ENCODE data around the gene EXOC3L2. TPM values are rescaled to one million over a fixed set of nuclear protein-coding genes. Genes with fewer than 3 reads are reported as not detected.

The EXOC3L2 gene
- total and polyA plus RNA-seq, 7 experiments from 2014 or later = not detected

- Mint-ChIP-seq H3K9me3 (peaks cover 0 to 3% (median 0%) of the 10 kb centered on the region in 11 donors), H3K36me3 (peaks cover 6 to 47% (median 19%) of the 10 kb centered on the region in 5 donors), H3K4me3 (no peak overlapping the region), H3K4me1 (no peaks in the 10 kb centered on the region), H3K27ac (no peak overlapping the region), H3K27me3 (no peaks in the 10 kb centered on the region)
- Histone ChIP-seq H3K36me3 (ENCODE audit: control insufficient read depth in 2 of 3, insufficient read depth in 3 of 3, low read length in 3 of 3) (peaks cover 0 to 47% (median 0%) of the 10 kb centered on the region in 3 experiments), H3K4me3 (ENCODE audit: low read length) (no peak overlapping the region), H3K4me1 (ENCODE audit: control insufficient read depth in 2 of 2, insufficient read depth in 2 of 2, low read length in 2 of 2) (no peaks in the 10 kb centered on the region), H3K27ac (ENCODE audit: low read depth, low read length) (no peak overlapping the region), H3K27me3 (ENCODE audit: control insufficient read depth in 2 of 2, insufficient read depth in 2 of 2, low read length in 2 of 2) (no peaks in the 10 kb centered on the region), H3K9me3 (ENCODE audit: control insufficient read depth in 2 of 3, low read length in 3 of 3) (no peaks in the 10 kb centered on the region)
- intact Hi-C loops (cut with micrococcal nuclease) = no loop called here
- CTCF ChIA-PET = no interaction called here
- DNase-seq = no peak
- no peak for ATAC-seq
- POLR2A ChIA-PET = no interaction called here
Observed at GRCh38 chr19:45280471-45280961, 35.3 kb upstream of the EXOC3L2 start.

- Mint-ChIP-seq H3K4me1 (no peaks in the 10 kb centered on the region), H3K36me3 (peaks cover 6 to 46% (median 16%) of the 10 kb centered on the region in 5 donors), H3K9me3 (peaks cover 0 to 3% (median 0%) of the 10 kb centered on the region in 11 donors), H3K27me3 (no peaks in the 10 kb centered on the region), H3K27ac (peak overlapping the region in 1 of 9 donors; percentile 49), H3K4me3 (no peak overlapping the region)
- intact Hi-C loops (cut with micrococcal nuclease) = no loop called here
- H3K36me3 ChIP-seq (ENCODE audit: control insufficient read depth in 2 of 3, insufficient read depth in 3 of 3, low read length in 3 of 3) = peaks cover 0 to 51% (median 0%) of the 10 kb centered on the region in 3 experiments
- H3K9me3 ChIP-seq (ENCODE audit: control insufficient read depth in 2 of 3, low read length in 3 of 3) = no peaks in the 10 kb centered on the region
- no peaks in the 10 kb centered on the region for H3K4me1 ChIP-seq (ENCODE audit: control insufficient read depth in 2 of 2, insufficient read depth in 2 of 2, low read length in 2 of 2)
- ChIA-PET CTCF (no interaction called here), POLR2A (no interaction called here)
- H3K27ac ChIP-seq (ENCODE audit: low read depth, low read length) = no peak overlapping the region
- ATAC-seq (no peak), DNase-seq (no peak)
- no peak overlapping the region for H3K4me3 ChIP-seq (ENCODE audit: low read length)
- no peaks in the 10 kb centered on the region for H3K27me3 ChIP-seq (ENCODE audit: control insufficient read depth in 2 of 2, insufficient read depth in 2 of 2, low read length in 2 of 2)
Observed at GRCh38 chr19:45279587-45280192, 34.5 kb upstream of the EXOC3L2 start.

- Histone ChIP-seq H3K27me3 (ENCODE audit: control insufficient read depth in 2 of 2, insufficient read depth in 2 of 2, low read length in 2 of 2) (no peaks in the 10 kb centered on the region), H3K9me3 (ENCODE audit: control insufficient read depth in 2 of 3, low read length in 3 of 3) (no peaks in the 10 kb centered on the region), H3K4me1 (ENCODE audit: control insufficient read depth in 2 of 2, insufficient read depth in 2 of 2, low read length in 2 of 2) (no peaks in the 10 kb centered on the region), H3K27ac (ENCODE audit: low read depth, low read length) (no peak overlapping the region), H3K36me3 (ENCODE audit: control insufficient read depth in 2 of 3, insufficient read depth in 3 of 3, low read length in 3 of 3) (peaks cover 0 to 55% (median 0%) of the 10 kb centered on the region in 3 experiments), H3K4me3 (ENCODE audit: low read length) (no peak overlapping the region)
- Mint-ChIP-seq H3K36me3 (peaks cover 1 to 44% (median 8%) of the 10 kb centered on the region in 5 donors), H3K4me1 (no peaks in the 10 kb centered on the region), H3K9me3 (no peaks in the 10 kb centered on the region), H3K4me3 (no peak overlapping the region), H3K27me3 (no peaks in the 10 kb centered on the region), H3K27ac (no peak overlapping the region)
- ATAC-seq (no peak), DNase-seq (no peak)
- CTCF ChIA-PET = no interaction called here
- POLR2A ChIA-PET = no interaction called here
- intact Hi-C loops (cut with micrococcal nuclease) = no loop called here
Observed at GRCh38 chr19:45278087-45278486, 32.9 kb upstream of the EXOC3L2 start.

GRCh38 chr19:45276284-45276687 lies 31.1 kb upstream of the EXOC3L2 start:
- H3K36me3 Mint-ChIP-seq = peaks cover 2 to 33% (median 6%) of the 10 kb centered on the region in 5 donors
- ATAC-seq (no peak), DNase-seq (no peak)
- intact Hi-C loops (cut with micrococcal nuclease) = no loop called here
- Histone ChIP-seq H3K27ac (ENCODE audit: low read depth, low read length) (no peak overlapping the region), H3K27me3 (ENCODE audit: control insufficient read depth in 2 of 2, insufficient read depth in 2 of 2, low read length in 2 of 2) (no peaks in the 10 kb centered on the region), H3K9me3 (ENCODE audit: control insufficient read depth in 2 of 3, low read length in 3 of 3) (no peaks in the 10 kb centered on the region), H3K36me3 (ENCODE audit: control insufficient read depth in 2 of 3, insufficient read depth in 3 of 3, low read length in 3 of 3) (peaks cover 0 to 65% (median 0%) of the 10 kb centered on the region in 3 experiments), H3K4me1 (ENCODE audit: control insufficient read depth in 2 of 2, insufficient read depth in 2 of 2, low read length in 2 of 2) (no peaks in the 10 kb centered on the region), H3K4me3 (ENCODE audit: low read length) (no peak overlapping the region)
- ChIA-PET CTCF (interaction anchor here (0.6 kb wide), 1 partner anchor 114 kb away, joined by 4 read pairs; no protein-coding TSS in a partner anchor), POLR2A (no interaction called here)
- H3K27me3 Mint-ChIP-seq = no peaks in the 10 kb centered on the region
- no peak overlapping the region for H3K27ac Mint-ChIP-seq
- H3K4me3 Mint-ChIP-seq = no peak overlapping the region
- no peaks in the 10 kb centered on the region for H3K4me1 Mint-ChIP-seq
- peaks cover 0 to 1% (median 0%) of the 10 kb centered on the region in 11 donors for H3K9me3 Mint-ChIP-seq

GRCh38 chr19:45275370-45275971 lies 30.3 kb upstream of the EXOC3L2 start:
- H3K27me3 ChIP-seq (ENCODE audit: control insufficient read depth in 2 of 2, insufficient read depth in 2 of 2, low read length in 2 of 2) = no peaks in the 10 kb centered on the region
- Mint-ChIP-seq H3K36me3 (peaks cover 2 to 35% (median 6%) of the 10 kb centered on the region in 5 donors), H3K4me3 (no peak overlapping the region), H3K27me3 (no peaks in the 10 kb centered on the region), H3K4me1 (no peaks in the 10 kb centered on the region), H3K9me3 (peaks cover 0 to 1% (median 0%) of the 10 kb centered on the region in 11 donors), H3K27ac (no peak overlapping the region)
- ChIA-PET POLR2A (no interaction called here), CTCF (no interaction called here)
- intact Hi-C loops (cut with micrococcal nuclease) = no loop called here
- no peak overlapping the region for H3K4me3 ChIP-seq (ENCODE audit: low read length)
- H3K36me3 ChIP-seq (ENCODE audit: control insufficient read depth in 2 of 3, insufficient read depth in 3 of 3, low read length in 3 of 3) = peaks cover 0 to 63% (median 0%) of the 10 kb centered on the region in 3 experiments
- DNase-seq (no peak), ATAC-seq (no peak)
- H3K27ac ChIP-seq (ENCODE audit: low read depth, low read length) = no peak overlapping the region
- no peaks in the 10 kb centered on the region for H3K9me3 ChIP-seq (ENCODE audit: control insufficient read depth in 2 of 3, low read length in 3 of 3)
- H3K4me1 ChIP-seq (ENCODE audit: control insufficient read depth in 2 of 2, insufficient read depth in 2 of 2, low read length in 2 of 2) = no peaks in the 10 kb centered on the region

- no peaks in the 10 kb centered on the region for H3K4me1 Mint-ChIP-seq
- ATAC-seq (no peak), DNase-seq (no peak)
- Histone ChIP-seq H3K36me3 (ENCODE audit: control insufficient read depth in 2 of 3, insufficient read depth in 3 of 3, low read length in 3 of 3) (peaks cover 0 to 50% (median 0%) of the 10 kb centered on the region in 3 experiments), H3K27ac (ENCODE audit: low read depth, low read length) (no peak overlapping the region), H3K4me1 (ENCODE audit: control insufficient read depth in 2 of 2, insufficient read depth in 2 of 2, low read length in 2 of 2) (no peaks in the 10 kb centered on the region), H3K4me3 (ENCODE audit: low read length) (no peak overlapping the region), H3K9me3 (ENCODE audit: control insufficient read depth in 2 of 3, low read length in 3 of 3) (no peaks in the 10 kb centered on the region), H3K27me3 (ENCODE audit: control insufficient read depth in 2 of 2, insufficient read depth in 2 of 2, low read length in 2 of 2) (no peaks in the 10 kb centered on the region)
- no peaks in the 10 kb centered on the region for H3K27me3 Mint-ChIP-seq
- ChIA-PET POLR2A (no interaction called here), CTCF (no interaction called here)
- intact Hi-C loops (cut with micrococcal nuclease) = no loop called here
- H3K27ac Mint-ChIP-seq = no peak overlapping the region
- H3K4me3 Mint-ChIP-seq = no peak overlapping the region
- H3K9me3 Mint-ChIP-seq = peaks cover 0 to 1% (median 0%) of the 10 kb centered on the region in 11 donors
- peaks cover 0 to 31% (median 2%) of the 10 kb centered on the region in 5 donors for H3K36me3 Mint-ChIP-seq
Observed at GRCh38 chr19:45273521-45273855, 28.3 kb upstream of the EXOC3L2 start.

GRCh38 chr19:45271735-45272108 lies 26.5 kb upstream of the EXOC3L2 start:
- no peak overlapping the region for H3K27ac Mint-ChIP-seq
- H3K4me3 Mint-ChIP-seq = no peak overlapping the region
- Histone ChIP-seq H3K27ac (ENCODE audit: low read depth, low read length) (no peak overlapping the region), H3K27me3 (ENCODE audit: control insufficient read depth in 2 of 2, insufficient read depth in 2 of 2, low read length in 2 of 2) (no peaks in the 10 kb centered on the region), H3K4me1 (ENCODE audit: control insufficient read depth in 2 of 2, insufficient read depth in 2 of 2, low read length in 2 of 2) (no peaks in the 10 kb centered on the region), H3K36me3 (ENCODE audit: control insufficient read depth in 2 of 3, insufficient read depth in 3 of 3, low read length in 3 of 3) (peaks cover 0 to 43% (median 0%) of the 10 kb centered on the region in 3 experiments), H3K9me3 (ENCODE audit: control insufficient read depth in 2 of 3, low read length in 3 of 3) (no peaks in the 10 kb centered on the region), H3K4me3 (ENCODE audit: low read length) (no peak overlapping the region)
- no peaks in the 10 kb centered on the region for H3K27me3 Mint-ChIP-seq
- H3K9me3 Mint-ChIP-seq = peaks cover 0 to 1% (median 0%) of the 10 kb centered on the region in 11 donors
- no peaks in the 10 kb centered on the region for H3K4me1 Mint-ChIP-seq
- no peak for ATAC-seq
- no peak for DNase-seq
- ChIA-PET POLR2A (no interaction called here), CTCF (no interaction called here)
- peaks cover 0 to 26% (median 2%) of the 10 kb centered on the region in 5 donors for H3K36me3 Mint-ChIP-seq
- intact Hi-C loops (cut with micrococcal nuclease) = no loop called here
